ENCODE measurements around the gene ZNF280A.
"Not testable (repeated sequence)": the region's sequence is repeated elsewhere in the genome, so short reads cannot be mapped to it uniquely, and the experiment has no call there.

ZNF280A gene

DNA sequence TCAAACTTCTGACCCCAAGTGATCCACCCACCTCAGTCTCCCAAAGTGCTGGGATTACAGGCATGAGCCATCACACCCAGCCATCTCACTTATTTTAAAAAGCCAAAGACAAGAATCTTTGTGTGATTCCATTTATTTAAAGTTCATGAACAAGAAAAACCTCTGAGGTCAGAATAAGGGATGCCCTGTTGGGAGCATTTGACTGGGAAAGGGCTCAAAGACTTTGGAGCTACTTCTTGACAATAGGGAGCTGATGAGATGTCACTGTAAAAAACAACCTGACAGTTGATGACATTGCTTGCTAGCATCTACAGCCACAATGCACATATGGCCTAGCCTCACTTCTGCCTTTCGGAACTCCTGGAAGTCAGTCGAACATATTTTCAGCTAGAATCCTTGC is 6.5 kb downstream of the ZNF280A start:
- no peak for DNase-seq (ENCODE audit: low read depth, low spot score)

DNA sequence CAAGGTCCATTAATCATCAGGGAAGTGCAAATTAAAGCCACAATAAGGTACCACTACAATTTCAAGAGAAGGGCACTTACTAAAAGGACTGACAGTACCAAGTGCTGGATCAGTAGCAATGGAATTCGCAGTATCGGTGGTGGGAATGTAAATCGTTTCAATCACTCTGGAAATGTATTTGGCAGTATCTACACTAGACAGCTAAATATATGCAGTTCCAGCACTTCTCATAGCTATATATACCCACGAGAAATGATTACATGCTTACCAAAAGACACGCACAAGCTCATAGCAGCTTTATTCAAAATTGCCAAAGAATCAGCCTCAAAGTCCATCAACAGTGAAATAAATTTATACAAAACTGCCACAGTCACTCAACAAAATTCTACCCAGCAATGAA is 7.1 kb downstream of the ZNF280A start:
- DNase-seq (ENCODE audit: low read depth, low spot score) = no peak

GRCh38 chr22:22510833-22511232 is 9.2 kb downstream of the ZNF280A start:
- not testable (repeated sequence) for DNase-seq (ENCODE audit: low read depth, low spot score)

DNA sequence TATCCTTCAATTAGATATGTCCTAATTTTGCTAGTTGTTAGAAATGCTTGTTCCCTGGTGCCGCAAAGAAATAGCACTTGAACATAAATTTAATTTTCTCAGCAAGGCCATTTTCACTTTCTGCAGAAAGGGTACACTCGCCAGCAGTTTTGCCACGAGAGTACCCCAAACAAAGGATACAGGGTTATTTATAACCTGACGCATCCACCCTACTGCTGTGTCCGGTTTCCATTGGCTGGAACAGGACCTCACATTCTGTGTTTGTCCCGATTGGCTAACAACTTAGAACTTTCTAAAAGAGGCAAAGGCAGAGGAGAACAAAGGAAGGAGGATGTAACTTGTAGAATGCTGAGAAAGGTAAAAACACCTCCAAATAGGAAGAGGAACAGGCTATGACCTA is 10.2 kb downstream of the ZNF280A start:
- DNase-seq (ENCODE audit: low read depth, low spot score) = not testable (repeated sequence)

DNA sequence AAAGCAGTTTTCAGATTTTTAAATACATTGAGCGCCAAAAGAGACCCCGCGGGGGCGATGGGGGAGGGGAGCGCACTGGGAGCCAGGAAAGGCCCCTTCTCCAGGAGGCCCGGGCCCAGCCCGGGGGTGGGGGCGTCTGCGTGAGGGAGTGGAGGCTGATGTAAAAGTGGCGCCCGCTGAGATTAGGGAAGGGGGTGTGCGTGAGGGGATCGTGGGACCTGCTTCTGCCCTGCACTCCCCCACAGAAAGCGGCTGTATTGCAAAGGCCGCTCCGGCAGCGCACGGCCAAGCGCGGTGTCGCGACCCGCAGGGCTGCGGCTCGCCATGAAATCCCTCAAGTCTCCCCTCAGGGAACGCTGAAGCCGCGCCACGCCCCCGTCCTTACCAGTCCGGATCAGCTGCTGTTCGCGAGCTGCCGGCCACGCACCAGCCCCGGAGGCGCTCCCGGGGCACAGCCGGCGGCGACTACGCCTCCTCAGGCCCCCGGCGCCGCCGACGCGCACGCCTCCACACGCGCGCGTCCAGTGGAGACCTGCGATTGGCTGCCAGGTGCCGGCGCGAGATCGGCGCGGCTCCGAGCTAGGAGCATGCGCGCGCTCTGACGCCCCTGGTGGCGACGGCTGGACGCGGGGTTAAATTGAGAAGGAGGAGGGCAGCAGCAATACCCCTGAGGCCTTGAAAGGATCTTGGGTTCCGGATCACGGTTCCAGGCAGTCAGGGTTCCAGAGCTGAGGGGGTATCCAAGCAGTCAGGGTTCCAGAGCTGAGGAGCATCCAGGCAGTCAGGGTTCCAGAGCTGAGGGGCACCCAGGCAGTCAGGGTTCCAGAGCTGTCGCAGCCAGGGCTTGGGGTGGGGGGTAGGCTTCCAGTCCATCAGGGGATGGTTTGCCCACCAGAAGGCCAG is 11.5 kb downstream of the ZNF280A start, which contains the start of gene ZNF280B:
TSS of gene ZNF280B (minus strand) at position 469 of the 903 bp plus-strand sequence. CDS start 19,344 bp downstream, outside the sequence.
- peak; percentile 40 for DNase-seq (ENCODE audit: low read depth, low spot score)

DNA sequence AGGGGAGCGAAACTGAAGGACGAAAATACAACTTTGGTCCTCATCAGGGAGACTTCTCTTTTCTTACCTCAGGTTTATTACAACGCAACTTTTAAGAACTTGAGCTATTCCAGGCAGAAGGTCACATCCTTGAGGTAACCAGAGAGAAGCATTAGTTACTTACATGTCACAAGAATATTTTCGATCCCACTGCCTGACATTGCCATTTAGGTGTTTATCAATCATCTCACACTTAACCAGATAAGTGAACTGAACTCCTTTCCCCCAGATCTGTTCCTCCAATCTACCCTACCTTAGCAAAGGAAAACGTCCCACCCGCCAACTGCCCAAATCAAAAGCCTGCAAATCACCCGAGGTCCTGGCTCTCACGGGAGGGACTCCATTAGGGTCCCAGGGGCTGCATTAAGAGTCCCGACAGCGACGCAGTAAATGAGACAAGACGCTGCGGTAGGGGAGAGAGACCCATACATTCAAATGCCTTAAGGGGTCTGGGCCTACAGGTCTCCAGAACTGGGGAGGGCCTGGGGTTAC is 12.3 kb downstream of the ZNF280A start:
- DNase-seq (ENCODE audit: low read depth, low spot score) = no peak

- no peak for DNase-seq (ENCODE audit: low read depth, low spot score)
Observed at GRCh38 chr22:22506736-22507135, 13.3 kb downstream of the ZNF280A start.

GRCh38 chr22:22498267-22498666 is 21.8 kb downstream of the ZNF280A start:
- no peak for DNase-seq (ENCODE audit: low read depth, low spot score)

DNA sequence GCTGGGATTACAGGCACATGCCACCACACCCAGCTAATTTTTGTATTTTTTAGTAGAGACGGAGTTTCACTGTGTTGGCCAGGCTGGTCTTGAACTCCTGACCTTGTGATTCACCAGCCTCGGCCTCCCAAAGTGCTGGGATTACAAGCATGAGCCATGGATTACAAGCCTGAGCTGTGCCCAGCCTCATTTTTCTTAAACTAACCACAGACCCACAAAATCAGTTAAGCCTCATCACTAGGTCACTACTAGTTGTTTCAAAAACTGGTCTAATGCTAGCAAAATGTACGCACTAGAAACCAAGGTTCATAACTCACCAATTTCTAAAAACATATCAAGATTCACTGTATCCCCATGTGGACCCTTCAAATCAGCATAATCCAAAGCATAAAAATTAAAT is 28.5 kb downstream of the ZNF280A start:
- DNase-seq (ENCODE audit: low read depth, low spot score) = not testable (repeated sequence)

DNA sequence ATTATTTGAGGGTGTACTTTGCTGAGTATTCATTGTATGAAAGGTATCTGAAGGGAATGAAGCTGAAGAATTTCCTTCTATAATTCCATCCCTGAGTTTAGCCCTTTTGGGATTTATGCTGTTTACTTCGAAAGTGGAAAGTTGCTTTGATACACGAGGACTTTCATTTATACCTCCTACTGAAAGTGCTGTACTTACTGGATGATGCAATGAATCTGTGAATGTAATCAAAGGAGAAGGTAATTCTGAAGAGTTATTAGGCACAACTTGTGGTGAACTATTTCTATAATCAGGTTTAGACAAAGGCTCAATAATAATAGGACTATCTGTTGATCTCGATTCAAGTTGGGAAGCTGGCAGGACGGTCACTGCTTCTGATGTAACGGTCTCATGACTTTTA is 31.3 kb downstream of the ZNF280A start:
- no peak for DNase-seq (ENCODE audit: low read depth, low spot score)

GRCh38 chr22:22487869-22488597 is 32.0 kb downstream of the ZNF280A start:
- DNase-seq (ENCODE audit: low read depth, low spot score) = no peak

- DNase-seq (ENCODE audit: low read depth, low spot score) = no peak
Observed at GRCh38 chr22:22487059-22487458, 33.0 kb downstream of the ZNF280A start.

DNA sequence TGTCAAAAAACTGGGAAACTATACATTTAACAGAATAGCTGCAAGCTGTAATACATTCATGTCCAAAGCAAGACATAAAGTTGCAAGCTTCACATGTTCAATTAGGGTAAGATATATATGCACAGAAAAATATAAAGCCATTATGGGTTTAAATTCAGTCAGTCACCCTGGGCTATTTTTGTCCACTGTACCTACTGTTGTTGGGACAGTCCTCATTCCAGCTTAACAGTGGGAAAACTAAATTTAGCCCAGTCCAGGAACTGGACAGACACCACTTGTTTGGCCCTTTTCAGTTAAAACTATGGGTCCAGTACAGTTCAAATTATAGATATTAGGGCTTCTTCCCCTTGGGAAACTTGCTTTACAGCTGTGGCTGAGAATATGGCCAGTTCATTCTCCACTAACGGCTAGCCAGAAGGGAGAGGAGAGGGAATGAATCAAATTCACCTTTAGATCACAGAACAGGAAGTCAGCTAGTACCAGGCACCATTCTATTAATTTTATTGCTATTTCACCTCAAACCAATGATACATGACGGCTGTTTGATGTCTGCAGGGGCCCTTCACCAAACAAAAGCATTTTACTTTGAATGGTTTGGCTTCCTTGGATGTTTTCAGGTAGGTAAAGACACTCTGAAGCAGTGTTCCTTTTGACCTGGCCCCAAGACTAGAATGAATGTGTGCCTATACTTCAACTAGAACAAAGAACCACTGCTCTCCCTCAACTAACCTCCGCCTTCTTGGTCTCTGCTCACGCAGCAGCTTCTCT is 33.8 kb downstream of the ZNF280A start:
- no peak for DNase-seq (ENCODE audit: low read depth, low spot score)

GRCh38 chr22:22485524-22485923 is 34.5 kb downstream of the ZNF280A start:
- no peak for DNase-seq (ENCODE audit: low read depth, low spot score)

GRCh38 chr22:22484023-22484422 is 36.0 kb downstream of the ZNF280A start:
- DNase-seq (ENCODE audit: low read depth, low spot score) = no peak

- no peak for DNase-seq (ENCODE audit: low read depth, low spot score)
Observed at GRCh38 chr22:22480940-22481339, 39.1 kb downstream of the ZNF280A start.

DNA sequence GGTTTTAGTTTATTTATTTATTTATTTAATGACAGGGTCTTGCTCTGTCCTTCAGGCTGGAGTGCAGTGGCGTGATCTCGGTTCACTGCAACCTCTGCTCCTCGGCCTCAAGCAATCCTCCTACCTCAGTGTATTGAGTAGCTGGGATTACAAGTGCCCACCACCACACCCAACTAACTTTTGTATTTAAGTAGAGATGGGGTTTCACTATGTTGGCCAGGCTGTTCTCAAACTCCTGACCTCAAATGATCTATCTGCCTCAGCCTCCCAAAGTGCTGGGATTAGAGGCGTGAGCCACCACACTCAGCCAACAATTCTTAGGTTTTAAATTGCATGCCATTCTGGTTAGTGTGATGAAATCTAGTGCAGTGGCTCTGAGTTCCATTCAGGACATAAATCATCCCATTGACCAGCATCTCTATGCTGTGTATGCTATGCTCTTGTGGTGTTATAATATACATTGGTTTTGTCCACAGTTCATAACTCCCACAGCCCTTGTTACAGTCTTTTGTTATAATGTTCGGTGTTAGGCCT is 40.0 kb downstream of the ZNF280A start:
- no peak for DNase-seq (ENCODE audit: low read depth, low spot score)

GRCh38 chr22:22479116-22479515 is 41.0 kb downstream of the ZNF280A start:
- no peak for DNase-seq (ENCODE audit: low read depth, low spot score)

GRCh38 chr22:22478470-22478869 is 41.6 kb downstream of the ZNF280A start:
- DNase-seq (ENCODE audit: low read depth, low spot score) = no peak

DNA sequence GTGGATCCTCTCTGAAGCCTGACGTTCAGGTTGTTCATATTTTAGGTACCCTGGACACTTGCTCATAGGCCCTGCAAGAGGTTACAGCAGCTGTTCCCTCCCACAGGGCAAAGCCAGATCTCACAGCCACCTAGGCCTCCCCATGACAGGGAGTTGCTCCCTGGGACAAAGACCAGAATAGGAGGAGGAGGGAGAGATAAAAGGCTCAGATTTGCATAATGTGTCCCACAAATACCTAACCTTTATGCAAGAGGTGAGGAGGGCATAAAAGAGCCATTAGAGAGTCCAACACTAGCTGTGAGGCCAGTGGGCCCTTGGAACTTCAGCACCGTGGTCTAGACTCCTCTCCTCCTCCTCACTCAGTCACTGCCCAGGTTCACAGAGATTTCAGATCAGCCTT is 45.3 kb downstream of the ZNF280A start:
- DNase-seq (ENCODE audit: low read depth, low spot score) = no peak

DNA sequence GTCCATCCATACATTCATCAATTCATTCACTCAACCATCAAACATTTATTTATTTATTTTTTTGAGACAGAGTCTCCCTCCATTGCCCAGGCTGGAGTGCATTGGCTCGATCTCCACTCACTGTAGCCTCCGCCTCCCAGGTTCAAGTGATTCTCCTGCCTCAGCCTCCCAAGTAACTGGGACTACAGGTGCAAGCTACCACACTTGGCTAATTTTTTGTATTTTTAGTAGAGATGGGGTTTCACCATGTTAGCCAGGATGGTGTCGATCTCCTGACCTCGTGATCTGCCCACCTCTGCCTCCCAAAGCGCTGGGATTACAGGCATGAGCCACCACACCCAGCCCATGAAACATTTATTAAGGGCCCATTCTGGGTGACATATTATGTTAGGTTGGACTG is 49.0 kb downstream of the ZNF280A start:
- DNase-seq (ENCODE audit: low read depth, low spot score) = not testable (repeated sequence)

Measured in smooth muscle cell of the brain vasculature (primary cell).